ENCODE results near the gene TRMT44. TPM values are rescaled to one million over a fixed set of nuclear protein-coding genes. Genes with fewer than 3 reads are reported as not detected.

The TRMT44 gene
- total and polyA plus RNA-seq, 2 of the 13 experiments (the other 11 are each of a cell fraction or from before 2014, with no cell fraction given) = 5.8 to 8.6 TPM

GRCh38 chr4:8427761-8428287 lies 12.8 kb upstream of the TRMT44 start (continued):
- TF ChIP-seq SRF (IDR thresholded peaks at IDR 0.05; ENCODE audit: low read depth, low read length) (peak; percentile 87), HNRNPH1 (optimal IDR thresholded peaks at IDR 0.05; ENCODE audit: low read depth, low read length) (no peak), ZNF777 (CRISPR knock-in tag; IDR thresholded peaks at IDR 0.05) (peak; percentile 74), SP1 (IDR thresholded peaks at IDR 0.05) (no peak), SP1 (CRISPR knock-in tag; IDR thresholded peaks at IDR 0.05) (no peak), HNF4A (CRISPR knock-in tag; IDR thresholded peaks at IDR 0.05) (peak; percentile 43), AGO1 (IDR thresholded peaks at IDR 0.05; ENCODE audit: low read depth, low read length, poor library complexity, severe bottlenecking) (no peak), SOX13 (IDR thresholded peaks at IDR 0.05) (no peak), SOX13 (CRISPR knock-in tag; conservative IDR thresholded peaks at IDR 0.05 in 1 of 2, IDR thresholded peaks at IDR 0.05 in 1 of 2) (peak in 1 of 2 experiments; percentile 35; a peak in 1 of 4 replicates), PAXIP1 (CRISPR knock-in tag; conservative IDR thresholded peaks at IDR 0.05) (0 out of 2 replicates have a peak, but pooled peaks have one; percentile 5), SKI (IDR thresholded peaks at IDR 0.05; ENCODE audit: partially characterized antibody) (peak; percentile 99), SMC3 (IDR thresholded peaks at IDR 0.05; ENCODE audit: low read length) (no peak), HES4 (CRISPR knock-in tag; IDR thresholded peaks at IDR 0.05; ENCODE audit: borderline replicate concordance) (0 out of 2 replicates have a peak, but pooled peaks have one; percentile 12), ZNF563 (CRISPR knock-in tag; IDR thresholded peaks at IDR 0.05) (no peak), POLR2A (IDR thresholded peaks at IDR 0.05; ENCODE audit: insufficient read depth in 1 of 2, low read depth in 2 of 2, low read length in 2 of 2) (peak in 1 of 2 experiments; percentile 31; a peak in 1 of 4 replicates)
- TF ChIP-seq, protein P1, sequence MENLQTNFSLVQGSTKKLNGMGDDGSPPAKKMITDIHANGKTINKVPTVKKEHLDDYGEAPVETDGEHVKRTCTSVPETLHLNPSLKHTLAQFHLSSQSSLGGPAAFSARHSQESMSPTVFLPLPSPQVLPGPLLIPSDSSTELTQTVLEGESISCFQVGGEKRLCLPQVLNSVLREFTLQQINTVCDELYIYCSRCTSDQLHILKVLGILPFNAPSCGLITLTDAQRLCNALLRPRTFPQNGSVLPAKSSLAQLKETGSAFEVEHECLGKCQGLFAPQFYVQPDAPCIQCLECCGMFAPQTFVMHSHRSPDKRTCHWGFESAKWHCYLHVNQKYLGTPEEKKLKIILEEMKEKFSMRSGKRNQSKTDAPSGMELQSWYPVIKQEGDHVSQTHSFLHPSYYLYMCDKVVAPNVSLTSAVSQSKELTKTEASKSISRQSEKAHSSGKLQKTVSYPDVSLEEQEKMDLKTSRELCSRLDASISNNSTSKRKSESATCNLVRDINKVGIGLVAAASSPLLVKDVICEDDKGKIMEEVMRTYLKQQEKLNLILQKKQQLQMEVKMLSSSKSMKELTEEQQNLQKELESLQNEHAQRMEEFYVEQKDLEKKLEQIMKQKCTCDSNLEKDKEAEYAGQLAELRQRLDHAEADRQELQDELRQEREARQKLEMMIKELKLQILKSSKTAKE (CRISPR knock-in tag; IDR thresholded peaks at IDR 0.05; ENCODE audit: borderline replicate concordance) = 0 out of 2 replicates have a peak, but pooled peaks have one; percentile 5
- TF ChIP-seq, protein P2, sequence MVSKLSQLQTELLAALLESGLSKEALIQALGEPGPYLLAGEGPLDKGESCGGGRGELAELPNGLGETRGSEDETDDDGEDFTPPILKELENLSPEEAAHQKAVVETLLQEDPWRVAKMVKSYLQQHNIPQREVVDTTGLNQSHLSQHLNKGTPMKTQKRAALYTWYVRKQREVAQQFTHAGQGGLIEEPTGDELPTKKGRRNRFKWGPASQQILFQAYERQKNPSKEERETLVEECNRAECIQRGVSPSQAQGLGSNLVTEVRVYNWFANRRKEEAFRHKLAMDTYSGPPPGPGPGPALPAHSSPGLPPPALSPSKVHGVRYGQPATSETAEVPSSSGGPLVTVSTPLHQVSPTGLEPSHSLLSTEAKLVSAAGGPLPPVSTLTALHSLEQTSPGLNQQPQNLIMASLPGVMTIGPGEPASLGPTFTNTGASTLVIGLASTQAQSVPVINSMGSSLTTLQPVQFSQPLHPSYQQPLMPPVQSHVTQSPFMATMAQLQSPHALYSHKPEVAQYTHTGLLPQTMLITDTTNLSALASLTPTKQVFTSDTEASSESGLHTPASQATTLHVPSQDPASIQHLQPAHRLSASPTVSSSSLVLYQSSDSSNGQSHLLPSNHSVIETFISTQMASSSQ (IDR thresholded peaks at IDR 0.05; ENCODE audit: low read depth) = no peak
- TF ChIP-seq, protein P2 (CRISPR knock-in tag; IDR thresholded peaks at IDR 0.05; ENCODE audit: borderline replicate concordance) = no peak
